Osteocyte (in vitro differentiated cells): ENCODE data around the gene ADPRS. TPM values are rescaled to one million over a fixed set of nuclear protein-coding genes. Genes with fewer than 3 reads are reported as not detected.
A peak's percentile ranks its signal among the peaks of the same experiment; 100 is the strongest.

Experiments
- DNase-seq: peaks from one replicate; pipeline ENCODE4 v3.0.0; 2021; ENCODE audit warnings: mixed read lengths; ENCODE audit not compliant: unreplicated experiment; ENCODE audit errors: extremely low spot score
- H3K27ac Mint-ChIP-seq: one replicate; pipeline ENCODE4 v1.8.0; 2021; ENCODE audit warnings: mild to moderate bottlenecking, mixed read lengths; ENCODE audit not compliant: unreplicated experiment
- H3K27me3 Mint-ChIP-seq: one replicate; pipeline ENCODE4 v1.8.0; 2021; ENCODE audit warnings: mixed read lengths; ENCODE audit not compliant: unreplicated experiment
- H3K36me3 Mint-ChIP-seq: one replicate; pipeline ENCODE4 v1.8.0; 2021; ENCODE audit warnings: mixed read lengths; ENCODE audit not compliant: unreplicated experiment
- H3K4me1 Mint-ChIP-seq: one replicate; pipeline ENCODE4 v1.8.0; 2021; ENCODE audit warnings: mixed read lengths; ENCODE audit not compliant: unreplicated experiment
- H3K4me3 Mint-ChIP-seq: one replicate; pipeline ENCODE4 v1.8.0; 2021; ENCODE audit warnings: mild to moderate bottlenecking, moderate library complexity, mixed read lengths; ENCODE audit not compliant: unreplicated experiment
- H3K9me3 Mint-ChIP-seq: one replicate; pipeline ENCODE4 v1.8.0; 2021; ENCODE audit warnings: mixed read lengths; ENCODE audit not compliant: unreplicated experiment
- CTCF ChIP-seq: fragments of 200-600 bp; sonication (generic); IDR thresholded peaks from 2 replicates; pipeline ENCODE4 v1.5.0; 2021; ENCODE audit warnings: antibody characterized with exemption, mild to moderate bottlenecking, moderate library complexity
- total RNA-seq: library from RNA; stranded (reverse); gene quantifications from 2 replicates; pipeline ENCODE4 v1.2.1, GENCODE V29; 2021

ADPRS gene
- total RNA-seq, 1 donor from 2014 or later, result 19.7 TPM

GRCh38 chr1:36115200-36115669, 26.5 kb downstream of the ADPRS start:
- peak overlapping the region; percentile 26 for H3K4me3 Mint-ChIP-seq
- H3K27ac Mint-ChIP-seq, result peak overlapping the region; percentile 82
- no peaks in the 10 kb centered on the region for H3K27me3 Mint-ChIP-seq
- peaks cover 58% of the 10 kb centered on the region for H3K4me1 Mint-ChIP-seq
- TF ChIP-seq CTCF, result no peak
- H3K9me3 Mint-ChIP-seq, result no peaks in the 10 kb centered on the region
- peak; percentile 90 for DNase-seq
- H3K36me3 Mint-ChIP-seq, result no peaks in the 10 kb centered on the region

- H3K36me3 Mint-ChIP-seq, result no peaks in the 10 kb centered on the region
- H3K4me3 Mint-ChIP-seq, result no peak overlapping the region
- DNase-seq, result no peak
- peaks cover 57% of the 10 kb centered on the region for H3K4me1 Mint-ChIP-seq
- no peaks in the 10 kb centered on the region for H3K27me3 Mint-ChIP-seq
- no peak for TF ChIP-seq CTCF
- no peaks in the 10 kb centered on the region for H3K9me3 Mint-ChIP-seq
- H3K27ac Mint-ChIP-seq, result peak overlapping the region; percentile 82
Observed at GRCh38 chr1:36115931-36116330, 27.2 kb downstream of the ADPRS start.

- Mint-ChIP-seq H3K4me1 (peaks cover 52% of the 10 kb centered on the region), H3K9me3 (no peaks in the 10 kb centered on the region), H3K4me3 (no peak overlapping the region), H3K27me3 (no peaks in the 10 kb centered on the region), H3K36me3 (no peaks in the 10 kb centered on the region), H3K27ac (no peak overlapping the region)
- no peak for DNase-seq
- no peak for TF ChIP-seq CTCF
Observed at GRCh38 chr1:36116901-36117300, 28.2 kb downstream of the ADPRS start.

- no peaks in the 10 kb centered on the region for H3K9me3 Mint-ChIP-seq
- H3K27me3 Mint-ChIP-seq, result no peaks in the 10 kb centered on the region
- no peak for DNase-seq
- no peak for TF ChIP-seq CTCF
- H3K4me3 Mint-ChIP-seq, result no peak overlapping the region
- H3K36me3 Mint-ChIP-seq, result no peaks in the 10 kb centered on the region
- peaks cover 61% of the 10 kb centered on the region for H3K4me1 Mint-ChIP-seq
- peak overlapping the region; percentile 70 for H3K27ac Mint-ChIP-seq
Observed at GRCh38 chr1:36118447-36119204, 29.9 kb downstream of the ADPRS start.

- TF ChIP-seq CTCF, result no peak
- Mint-ChIP-seq H3K4me3 (no peak overlapping the region), H3K27ac (peak overlapping the region; percentile 70), H3K9me3 (no peaks in the 10 kb centered on the region), H3K27me3 (peaks cover 2% of the 10 kb centered on the region), H3K4me1 (peaks cover 62% of the 10 kb centered on the region), H3K36me3 (no peaks in the 10 kb centered on the region)
- no peak for DNase-seq
Observed at GRCh38 chr1:36119456-36119855, 30.8 kb downstream of the ADPRS start.
